NT2/D1 (cell line): ENCODE measurements around the gene SIL1.
"Not testable (repeated sequence)": the region's sequence is repeated elsewhere in the genome, so short reads cannot be mapped to it uniquely, and the experiment has no call there.

Experiments used
- YY1 ChIP-seq: IDR thresholded peaks from 2 replicates; pipeline ENCODE4 v1.6.1; 2011; ENCODE audit not compliant: insufficient read length, insufficient read depth
- ZNF274 ChIP-seq: IDR thresholded peaks from 2 replicates; pipeline ENCODE4 v1.6.1; 2011; ENCODE audit warnings: mild to moderate bottlenecking, low read depth, low read length

DNA sequence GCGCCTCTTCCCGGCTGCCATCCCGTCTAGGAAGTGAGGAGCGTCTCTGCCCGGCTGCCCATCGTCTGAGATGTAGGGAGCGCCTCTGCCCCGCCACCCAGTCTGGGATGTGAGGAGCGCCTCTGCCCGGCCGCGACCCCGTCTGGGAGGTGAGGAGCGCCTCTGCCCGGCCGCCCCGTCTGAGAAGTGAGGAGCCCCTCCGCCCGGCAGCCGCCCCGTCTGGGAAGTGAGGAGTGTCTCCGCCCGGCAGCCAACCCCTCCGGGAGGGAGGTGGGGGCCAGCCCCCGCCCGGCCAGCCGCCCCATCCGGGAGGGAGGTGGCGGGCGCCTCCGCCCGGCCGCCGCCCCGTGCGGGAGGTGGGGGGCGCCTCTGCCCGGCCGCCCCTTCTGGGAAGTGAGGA is 85.8 kb downstream of the SIL1 start:
- TF ChIP-seq ZNF274, YY1: not testable (repeated sequence)
